Measurements from ENCODE around the gene BPGM.
"Not testable (repeated sequence)": the region's sequence is repeated elsewhere in the genome, so short reads cannot be mapped to it uniquely, and the experiment has no call there.

The BPGM gene

GRCh38 chr7:134632052-134632451, 14.6 kb upstream of the BPGM start:
- no peak for DNase-seq (ENCODE audit: low spot score)

- peak; percentile 28 for DNase-seq (ENCODE audit: low spot score)
Observed at GRCh38 chr7:134632937-134633540, 13.6 kb upstream of the BPGM start.

GRCh38 chr7:134636008-134636449, 10.6 kb upstream of the BPGM start:
- no peak for DNase-seq (ENCODE audit: low spot score)

GRCh38 chr7:134637441-134637840, 9.2 kb upstream of the BPGM start:
- no peak for DNase-seq (ENCODE audit: low spot score)

GRCh38 chr7:134637934-134638719, 8.5 kb upstream of the BPGM start:
- DNase-seq (ENCODE audit: low spot score), result no peak

- no peak for DNase-seq (ENCODE audit: low spot score)
Observed at GRCh38 chr7:134639061-134639460, 7.6 kb upstream of the BPGM start.

GRCh38 chr7:134639683-134640279, 6.9 kb upstream of the BPGM start:
- DNase-seq (ENCODE audit: low spot score), result no peak

- no peak for DNase-seq (ENCODE audit: low spot score)
Observed at GRCh38 chr7:134640842-134641715, 5.6 kb upstream of the BPGM start.

GRCh38 chr7:134641981-134642380, 4.7 kb upstream of the BPGM start:
- not testable (repeated sequence) for DNase-seq (ENCODE audit: low spot score)

GRCh38 chr7:134643131-134643530, 3.5 kb upstream of the BPGM start:
- no peak for DNase-seq (ENCODE audit: low spot score)

GRCh38 chr7:134645478-134645877, 1.2 kb upstream of the BPGM start:
- DNase-seq (ENCODE audit: low spot score), result no peak

GRCh38 chr7:134645935-134646334, 718 bp upstream of the BPGM start:
- DNase-seq (ENCODE audit: low spot score), result peak; percentile 15

- DNase-seq (ENCODE audit: low spot score), result no peak
Observed at GRCh38 chr7:134648456-134648855, 1.8 kb downstream of the BPGM start.

GRCh38 chr7:134649226-134649775, 2.6 kb downstream of the BPGM start:
- no peak for DNase-seq (ENCODE audit: low spot score)

- no peak for DNase-seq (ENCODE audit: low spot score)
Observed at GRCh38 chr7:134651991-134652390, 5.3 kb downstream of the BPGM start.

- no peak for DNase-seq (ENCODE audit: low spot score)
Observed at GRCh38 chr7:134654104-134654775, 7.6 kb downstream of the BPGM start.

GRCh38 chr7:134657526-134657925, 10.9 kb downstream of the BPGM start:
- no peak for DNase-seq (ENCODE audit: low spot score)

GRCh38 chr7:134660242-134660785, 13.7 kb downstream of the BPGM start:
- DNase-seq (ENCODE audit: low spot score), result peak; percentile 9

- no peak for DNase-seq (ENCODE audit: low spot score)
Observed at GRCh38 chr7:134660961-134661376, 14.3 kb downstream of the BPGM start.

- no peak for DNase-seq (ENCODE audit: low spot score)
Observed at GRCh38 chr7:134662166-134662870, 15.7 kb downstream of the BPGM start.

GRCh38 chr7:134662871-134663205, 16.2 kb downstream of the BPGM start:
- peak; percentile 35 for DNase-seq (ENCODE audit: low spot score)
